Neural progenitor cell (in vitro differentiated cells): ENCODE results near the gene TPST2.

Experiments used
- CTCF ChIP-seq: fragments of 200-600 bp; sonication (generic); IDR thresholded peaks from 2 replicates; pipeline ENCODE4 v1.5.1; 2017; ENCODE audit warnings: antibody characterized with exemption, mild to moderate bottlenecking
- EZH2 ChIP-seq: fragments of 200-600 bp; sonication (generic); IDR thresholded peaks from 2 replicates; pipeline ENCODE4 v1.6.1; 2017; ENCODE audit warnings: antibody characterized with exemption, mild to moderate bottlenecking, moderate library complexity

DNA sequence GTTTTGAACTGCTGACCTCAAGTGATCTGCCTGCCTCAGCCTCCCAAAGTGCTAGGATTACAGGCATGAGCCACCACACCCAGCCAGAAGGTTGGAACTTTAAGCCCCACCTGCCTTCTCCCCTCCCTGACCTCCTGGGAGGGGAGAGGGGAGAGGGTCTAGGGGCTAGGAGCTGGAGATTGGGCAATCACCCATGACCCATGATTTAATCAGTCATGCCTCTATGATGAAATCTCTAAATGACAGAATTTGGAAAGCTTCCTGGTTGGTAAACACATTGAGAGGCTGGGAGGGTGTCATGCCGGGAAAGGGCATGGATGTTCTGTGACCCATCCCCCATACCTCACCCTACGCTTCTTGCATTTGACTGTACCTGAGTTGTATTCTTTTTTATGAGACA lies 60.6 kb downstream of the TPST2 start:
- TF ChIP-seq CTCF (no peak), EZH2 (no peak)
